A549 (cell line): Measurements from ENCODE around the gene MYO10. TPM values are rescaled to one million over a fixed set of nuclear protein-coding genes. Genes with fewer than 3 reads are reported as not detected.

Source experiments
- ATAC-seq, 2 experiments: fragments of 200-7000 bp in 1 of 2; fragments of >200 bp in 1 of 2; cut with Nextera tagmentation in 1 of 2; cut with Tn5 transposase in 1 of 2; 3 replicates each; pipeline versions ENCODE4 v1.8.0 to v1.9.1; 2018 to 2020; ENCODE audit warnings: mild to moderate bottlenecking in 1 of 2, moderate library complexity in 1 of 2
- CTCF ChIA-PET: fragments of 300-600 bp; sonication (Branson Sonifier 250); formaldehyde crosslinking; extraction: SDS; loops from one replicate; lab custom pipeline; 2021; ENCODE audit warnings: antibody characterized with exemption, inconsistent platforms; lab: Yijun Ruan, JAX
- POLR2A ChIA-PET: fragments of 350-600 bp; formaldehyde crosslinking; extraction: SDS; loops from one replicate; lab custom pipeline; 2021; ENCODE audit warnings: antibody characterized with exemption, inconsistent platforms; lab: Yijun Ruan, JAX
- DNase-seq, 2 experiments: peaks; one replicate each; pipeline versions ENCODE4 v3.0.0 to v3.0.0-alpha.2; 2011 to 2016; ENCODE audit warnings: low read depth in 1 of 2, low spot score in 1 of 2
- FAIRE-seq: peaks from 2 replicates; lab custom pipeline; 2011; peaks lifted over from hg19 to GRCh38; lab: Jason Lieb, UNC
- H3K27ac ChIP-seq, 2 experiments: fragments of >200 bp; sonication (Bioruptor Twin); formaldehyde crosslinking; 3 replicates each; pipeline ENCODE4 v1.5.1; 2016 to 2017
- H3K4me1 ChIP-seq: fragments of >200 bp; sonication (Bioruptor Twin); formaldehyde crosslinking; 3 replicates; pipeline ENCODE4 v1.6.1; 2016
- H3K4me2 ChIP-seq: fragments of >200 bp; sonication (Bioruptor Twin); formaldehyde crosslinking; 3 replicates; pipeline ENCODE4 v1.6.1; 2016
- H3K4me3 ChIP-seq: fragments of >200 bp; sonication (Bioruptor Twin); formaldehyde crosslinking; 3 replicates; pipeline ENCODE4 v1.5.1; 2016
- H3K9me3 ChIP-seq: fragments of >200 bp; sonication (Bioruptor Twin); formaldehyde crosslinking; 3 replicates; pipeline ENCODE4 v1.6.1; 2016
- CBX8 ChIP-seq: fragments of 200-600 bp; sonication (generic); IDR thresholded peaks from 2 replicates; pipeline ENCODE4 v1.6.1; 2016
- CEBPB ChIP-seq, 2 experiments: fragments of >200 bp in 1 of 2; sonication (Bioruptor Twin) in 1 of 2; formaldehyde crosslinking in 1 of 2; IDR thresholded peaks; 2 replicates each; pipeline ENCODE4 v1.6.1; 2012 to 2016
- CHD2 ChIP-seq: fragments of 150-350 bp; IDR thresholded peaks from 2 replicates; pipeline ENCODE4 v1.6.1; 2014; ENCODE audit warnings: low read length; ENCODE audit not compliant: partially characterized antibody
- CHD4 ChIP-seq: fragments of 200-600 bp; sonication (generic); IDR thresholded peaks from 2 replicates; pipeline ENCODE4 v1.6.1; 2016; ENCODE audit warnings: antibody characterized with exemption, mild to moderate bottlenecking, borderline replicate concordance
- ESRRA ChIP-seq: fragments of 150-350 bp; IDR thresholded peaks from 2 replicates; pipeline ENCODE4 v1.6.1; 2014; ENCODE audit warnings: mild to moderate bottlenecking, low read length, borderline replicate concordance
- FOSB ChIP-seq: fragments of 250-450 bp; sonication (Bioruptor Pico); IDR thresholded peaks from 2 replicates; pipeline ENCODE4 v1.5.0; 2020; ENCODE audit warnings: mild to moderate bottlenecking, moderate library complexity
- HOXA7 ChIP-seq: fragments of 250-450 bp; sonication (Bioruptor Pico); IDR thresholded peaks from 2 replicates; pipeline ENCODE4 v1.5.0; 2020; ENCODE audit warnings: mild to moderate bottlenecking, moderate library complexity
- HOXB5 ChIP-seq: fragments of 250-450 bp; sonication (Bioruptor Pico); IDR thresholded peaks from 2 replicates; pipeline ENCODE4 v1.5.0; 2020; ENCODE audit warnings: mild to moderate bottlenecking, moderate library complexity
- KDM5A ChIP-seq: fragments of 200-600 bp; sonication (generic); IDR thresholded peaks from 2 replicates; pipeline ENCODE4 v1.6.1; 2016; ENCODE audit warnings: antibody characterized with exemption, mild to moderate bottlenecking
- NR3C1 ChIP-seq: fragments of >200 bp; sonication (Bioruptor Twin); formaldehyde crosslinking; IDR thresholded peaks from 3 replicates; pipeline ENCODE4 v1.6.1; 2017
- RAD21 ChIP-seq, 2 experiments: fragments of >200 bp in 1 of 2; sonication (Bioruptor Twin) in 1 of 2; formaldehyde crosslinking in 1 of 2; IDR thresholded peaks in 1 of 2; conservative IDR thresholded peaks in 1 of 2; 2 replicates in 1 of 2; 3 replicates in 1 of 2; pipeline ENCODE4 v1.6.1; 2012 to 2018; ENCODE audit warnings: inconsistent platforms in 1 of 2
- RCOR1 ChIP-seq: fragments of 150-350 bp; IDR thresholded peaks from 2 replicates; pipeline ENCODE4 v1.6.1; 2014; ENCODE audit warnings: antibody characterized with exemption, low read length, low read depth
- RNF2 ChIP-seq: fragments of 200-600 bp; sonication (generic); IDR thresholded peaks from 2 replicates; pipeline ENCODE4 v1.6.1; 2016; ENCODE audit warnings: low read depth, mild to moderate bottlenecking, antibody characterized with exemption, moderate library complexity, borderline replicate concordance
- TFCP2L1 ChIP-seq: fragments of 250-450 bp; sonication (Bioruptor Pico); IDR thresholded peaks from 2 replicates; pipeline ENCODE4 v1.5.0; 2021; ENCODE audit warnings: mild to moderate bottlenecking
- ZSCAN20 ChIP-seq: fragments of 250-450 bp; sonication (Bioruptor Pico); IDR thresholded peaks from 2 replicates; pipeline ENCODE4 v1.8.0; 2022; ENCODE audit warnings: mild to moderate bottlenecking, moderate library complexity
- WGBS: methylation state at CpG from one replicate; pipeline ENCODE4 v1.1.6; 2017; ENCODE audit errors: missing lambda C conversion rate; 5-methylcytosine and 5-hydroxymethylcytosine counted together
- polyA plus RNA-seq, 4 experiments: library from polyadenylated mRNA; depleted of rRNA in 3 of 4; stranded (reverse); fragments of >200 nt; fragmentation: RNase III in 1 of 4; extraction: RNeasy Plus Mini Kit Qiagen cat#74134 plus additional on column Dnase treatment in 1 of 4; gene quantifications; 2 replicates in 3 of 4; 3 replicates in 1 of 4; pipeline ENCODE4 v1.2.3, GENCODE V29; 2011 to 2017
- TF ChIP-seq, protein P1 (sequence below): fragments of 150-350 bp; IDR thresholded peaks from 2 replicates; pipeline ENCODE4 v1.6.1; 2014; ENCODE audit warnings: low read depth, mild to moderate bottlenecking, low read length
- TF ChIP-seq, protein P2 (sequence below): IDR thresholded peaks from 2 replicates; pipeline ENCODE4 v1.6.1; 2012
- TF ChIP-seq, protein P3 (sequence below): fragments of >200 bp; sonication (Bioruptor Twin); formaldehyde crosslinking; IDR thresholded peaks from 2 replicates; pipeline ENCODE4 v1.6.1; 2016

The MYO10 gene
- polyA plus RNA-seq, 2 of the 4 experiments (the other 2 are of a cell fraction): 68.0 to 68.5 TPM

DNA sequence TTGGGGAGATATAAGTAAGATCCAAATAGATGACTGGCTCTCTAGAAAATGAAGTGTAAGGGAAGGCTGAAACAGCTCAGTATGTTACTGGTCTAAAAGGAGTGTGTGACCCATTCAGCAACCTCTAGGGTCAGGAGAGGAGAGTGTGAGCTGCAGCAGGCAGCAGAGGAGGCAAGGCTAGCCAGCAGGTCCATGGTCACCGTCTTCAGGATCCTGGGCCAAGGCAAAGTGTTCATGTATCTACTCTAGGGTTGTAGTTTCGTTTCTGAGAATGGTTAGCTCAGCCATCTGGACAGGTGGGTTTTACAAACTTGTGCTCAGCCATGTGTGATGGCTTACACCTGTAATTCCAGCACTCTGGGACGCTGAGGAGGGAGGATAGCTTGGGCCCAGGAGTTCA is 13.7 kb downstream of the MYO10 start:
- peak in 1 of 2 experiments; percentile 48; a peak in 3 of 6 replicates for ATAC-seq

DNA sequence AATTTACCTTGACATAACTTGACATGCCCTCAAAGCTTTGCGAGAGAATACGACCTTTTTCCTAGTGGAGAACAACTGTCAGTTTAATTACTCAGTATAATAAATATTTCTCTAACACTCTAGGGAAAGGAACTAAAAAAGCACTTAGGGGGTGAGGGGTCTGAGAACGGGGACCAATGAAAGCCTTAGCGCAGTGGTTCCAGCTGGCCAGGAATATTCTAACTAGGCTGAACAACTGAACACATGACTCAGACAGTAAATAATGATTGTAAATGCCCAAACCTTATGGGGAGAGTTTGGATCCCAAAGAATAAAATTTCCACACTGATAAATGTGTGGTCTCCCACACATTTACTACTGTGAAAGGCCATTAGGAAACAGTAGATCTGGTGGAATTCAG is 14.9 kb downstream of the MYO10 start:
- TF ChIP-seq TFCP2L1 (CRISPR knock-in tag) (no peak), FOSB (CRISPR knock-in tag) (no peak), RCOR1 (no peak), HOXB5 (CRISPR knock-in tag) (no peak)
- TF ChIP-seq, protein P1, sequence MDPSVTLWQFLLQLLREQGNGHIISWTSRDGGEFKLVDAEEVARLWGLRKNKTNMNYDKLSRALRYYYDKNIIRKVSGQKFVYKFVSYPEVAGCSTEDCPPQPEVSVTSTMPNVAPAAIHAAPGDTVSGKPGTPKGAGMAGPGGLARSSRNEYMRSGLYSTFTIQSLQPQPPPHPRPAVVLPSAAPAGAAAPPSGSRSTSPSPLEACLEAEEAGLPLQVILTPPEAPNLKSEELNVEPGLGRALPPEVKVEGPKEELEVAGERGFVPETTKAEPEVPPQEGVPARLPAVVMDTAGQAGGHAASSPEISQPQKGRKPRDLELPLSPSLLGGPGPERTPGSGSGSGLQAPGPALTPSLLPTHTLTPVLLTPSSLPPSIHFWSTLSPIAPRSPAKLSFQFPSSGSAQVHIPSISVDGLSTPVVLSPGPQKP: no peak
- TF ChIP-seq, protein P2, sequence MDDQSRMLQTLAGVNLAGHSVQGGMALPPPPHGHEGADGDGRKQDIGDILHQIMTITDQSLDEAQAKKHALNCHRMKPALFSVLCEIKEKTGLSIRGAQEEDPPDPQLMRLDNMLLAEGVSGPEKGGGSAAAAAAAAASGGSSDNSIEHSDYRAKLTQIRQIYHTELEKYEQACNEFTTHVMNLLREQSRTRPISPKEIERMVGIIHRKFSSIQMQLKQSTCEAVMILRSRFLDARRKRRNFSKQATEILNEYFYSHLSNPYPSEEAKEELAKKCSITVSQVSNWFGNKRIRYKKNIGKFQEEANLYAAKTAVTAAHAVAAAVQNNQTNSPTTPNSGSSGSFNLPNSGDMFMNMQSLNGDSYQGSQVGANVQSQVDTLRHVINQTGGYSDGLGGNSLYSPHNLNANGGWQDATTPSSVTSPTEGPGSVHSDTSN: no peak

More for the DNA sequence above, 13.7 kb downstream of the MYO10 start:
- H3K4me1 ChIP-seq: peaks cover 74% of the 10 kb centered on the region
- DNase-seq (no peak), FAIRE-seq (no peak)
- H3K4me3 ChIP-seq: no peak overlapping the region
- no peaks in the 10 kb centered on the region for H3K9me3 ChIP-seq
- peak overlapping the region; percentile 20; the same call in 1 of the 3 replicates for H3K4me2 ChIP-seq
- 85% methylated on average over 3 of the region's 3 CpGs for WGBS
- POLR2A ChIA-PET: no interaction called here
- TF ChIP-seq ZSCAN20: no peak
- TF ChIP-seq, protein P2: no peak
- TF ChIP-seq, all 56 proteins: peak for 0
- H3K27ac ChIP-seq: peak overlapping the region; percentile 23 to 62; a peak in 5 of 6 replicates
- CTCF ChIA-PET: interaction anchor here (0.6 to 1.6 kb wide), 10 partner anchors 9 to 267 kb away, joined by 3 to 8 read pairs (median 3); no protein-coding TSS in a partner anchor

DNA sequence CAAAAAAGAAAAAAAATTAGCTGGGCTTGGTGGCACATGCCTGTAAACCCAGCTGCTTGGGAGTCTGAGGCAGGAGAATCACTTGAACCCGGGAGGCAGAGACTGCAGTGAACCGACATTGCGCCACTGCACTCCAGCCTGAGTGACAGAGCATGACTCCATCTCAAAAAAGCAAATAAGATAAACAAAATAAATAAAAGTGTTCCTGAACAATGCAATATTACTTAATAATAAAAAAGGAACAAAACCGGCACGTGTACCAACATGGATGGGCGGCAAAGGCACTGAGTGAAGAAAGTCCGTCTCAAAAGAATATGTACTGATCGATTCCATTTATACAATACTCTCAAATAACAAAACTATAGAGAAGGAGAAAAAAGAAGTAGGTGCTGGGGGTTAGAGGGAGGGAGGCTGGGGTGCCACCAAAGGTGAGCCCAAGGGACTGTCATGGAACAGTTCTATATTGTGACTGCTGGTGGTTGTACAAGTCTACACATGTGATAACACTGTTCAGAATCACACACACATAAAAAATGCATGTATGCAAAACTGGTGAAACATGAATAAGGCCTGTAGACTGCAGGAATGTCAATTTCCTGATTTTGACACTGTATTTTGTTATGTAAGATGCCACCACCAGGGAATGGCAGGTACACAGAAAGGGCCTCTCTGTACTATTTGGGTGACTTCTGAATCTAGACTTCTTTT is 15.8 kb downstream of the MYO10 start:
- WGBS: 87% methylated on average over 8 of the region's 8 CpGs
- H3K4me3 ChIP-seq: no peak overlapping the region
- DNase-seq: no peak
- peaks cover 87% of the 10 kb centered on the region for H3K4me1 ChIP-seq
- FAIRE-seq: no peak
- H3K27ac ChIP-seq: peak overlapping the region; percentile 33 to 62; a peak in 4 of 6 replicates
- H3K9me3 ChIP-seq: no peaks in the 10 kb centered on the region
- H3K4me2 ChIP-seq: peak overlapping the region; percentile 16; the same call in 2 of the 3 replicates
- POLR2A ChIA-PET: no interaction called here
- ATAC-seq: no peak
- CTCF ChIA-PET: interaction anchor here (1.0 to 4.3 kb wide), 4 partner anchors 10 to 270 kb away, joined by 3 to 18 read pairs (median 12); no protein-coding TSS in a partner anchor
- TF ChIP-seq ZSCAN20 (no peak), CEBPB (IDR thresholded peaks at IDR 0.05) (0 out of 4 replicates have a peak, but pooled peaks of 1 of the 2 experiments have one; percentile 14)
- TF ChIP-seq, protein P3, sequence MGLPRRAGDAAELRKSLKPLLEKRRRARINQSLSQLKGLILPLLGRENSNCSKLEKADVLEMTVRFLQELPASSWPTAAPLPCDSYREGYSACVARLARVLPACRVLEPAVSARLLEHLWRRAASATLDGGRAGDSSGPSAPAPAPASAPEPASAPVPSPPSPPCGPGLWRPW: no peak
- TF ChIP-seq, all 56 proteins: peak for 1

More for the DNA sequence above, 14.9 kb downstream of the MYO10 start:
- FAIRE-seq (no peak), ATAC-seq (no peak), DNase-seq (no peak)
- H3K9me3 ChIP-seq: no peaks in the 10 kb centered on the region
- peak overlapping the region; percentile 27; the same call in 2 of the 3 replicates for H3K4me2 ChIP-seq
- H3K4me1 ChIP-seq: peaks cover 84% of the 10 kb centered on the region
- H3K27ac ChIP-seq: peak overlapping the region; percentile 14 to 62; a peak in 4 of 6 replicates
- no peak overlapping the region for H3K4me3 ChIP-seq
- CTCF ChIA-PET: interaction anchor here (0.7 to 1.6 kb wide), 3 partner anchors 9 to 141 kb away, joined by 3 to 8 read pairs (median 3); no protein-coding TSS in a partner anchor
- 72% methylated on average over 4 of the region's 4 CpGs for WGBS
- POLR2A ChIA-PET: interaction anchor here (0.5 kb wide), 1 partner anchor 32 kb away, joined by 3 read pairs; no protein-coding TSS in a partner anchor

DNA sequence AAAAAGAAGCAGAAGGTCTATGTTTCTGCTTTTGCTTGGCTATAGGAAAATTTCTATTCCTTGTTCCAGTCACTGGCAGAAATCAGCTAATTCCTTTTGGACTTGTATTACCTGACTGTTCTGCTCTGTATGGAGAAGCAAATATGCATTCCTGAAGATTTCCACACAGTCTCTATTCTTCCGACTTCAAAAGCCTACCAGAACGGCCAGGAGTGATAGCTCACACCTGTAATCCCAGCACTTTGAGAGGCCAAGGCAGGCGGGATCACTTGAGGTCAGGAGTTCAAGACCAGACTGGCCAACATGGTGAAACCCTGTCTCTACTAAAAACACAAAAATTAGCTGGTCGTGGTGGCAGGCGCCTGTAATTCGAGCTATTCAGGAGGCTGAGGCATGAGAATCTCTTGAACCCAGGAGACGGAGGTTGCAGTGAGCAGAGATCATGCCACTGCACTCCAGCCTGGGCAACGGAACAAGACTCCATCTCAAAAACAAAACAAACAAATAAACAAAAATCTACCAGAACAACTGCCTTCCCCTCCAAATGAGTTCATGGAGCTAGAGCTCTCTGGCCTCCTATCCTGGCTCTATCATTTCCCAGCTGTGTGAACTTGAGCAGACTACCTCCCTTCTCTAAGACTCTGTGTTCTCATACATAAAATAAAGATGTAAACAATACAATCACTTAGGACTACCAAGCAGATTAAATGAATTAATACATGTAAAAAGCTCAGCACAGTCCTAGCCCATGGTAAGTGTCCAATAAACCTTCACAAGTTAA is 17.0 kb downstream of the MYO10 start:
- peak overlapping the region; percentile 13; the same call in 2 of the 3 replicates for H3K4me2 ChIP-seq
- DNase-seq (no peak), FAIRE-seq (no peak), ATAC-seq (no peak)
- ChIA-PET CTCF (interaction anchor here (1.2 to 4.3 kb wide), 6 partner anchors 15 to 285 kb away, joined by 3 to 18 read pairs (median 7); no protein-coding TSS in a partner anchor), POLR2A (no interaction called here)
- peaks cover 93% of the 10 kb centered on the region for H3K4me1 ChIP-seq
- TF ChIP-seq RAD21 (conservative IDR thresholded peaks at IDR 0.05 in 1 of 2, IDR thresholded peaks at IDR 0.05 in 1 of 2) (no peak), CHD2 (no peak), NR3C1 (no peak), RNF2 (no peak), CBX8 (no peak), CHD4 (no peak), HOXA7 (CRISPR knock-in tag) (no peak), KDM5A (no peak), ESRRA (no peak), TFCP2L1 (CRISPR knock-in tag) (no peak)
- TF ChIP-seq, protein P3: no peak
- 72% methylated on average over 8 of the region's 8 CpGs for WGBS
- peak overlapping the region in 1 of 2 experiments; percentile 82; a peak in 4 of 6 replicates for H3K27ac ChIP-seq
- no peaks in the 10 kb centered on the region for H3K9me3 ChIP-seq
- H3K4me3 ChIP-seq: no peak overlapping the region
